ENCODE data around the gene PA2G4. TPM values are rescaled to one million over a fixed set of nuclear protein-coding genes. Genes with fewer than 3 reads are reported as not detected.

PA2G4 gene
- polyA plus RNA-seq, 1 donor (not counting 4 experiments of a cell fraction or from before 2014, with no cell fraction given), result 480 TPM

- DNase-seq (ENCODE audit: low read depth, low spot score), result no peak
- H2AFZ ChIP-seq (ENCODE audit: control insufficient read depth, low read length), result no peak overlapping the region
- dilution Hi-C loops (cut with MboI; ENCODE audit: extremely low pct_ligation_motif_present, low sequenced_read_pairs), result loop anchor here (10.0 kb wide), 1 partner anchor 53 kb away; no protein-coding TSS in a partner anchor
- no peak overlapping the region for H3K4me2 ChIP-seq (ENCODE audit: control insufficient read depth, extremely low read depth, insufficient read depth, low read depth, low read length)
- no peaks in the 10 kb centered on the region for H4K20me1 ChIP-seq (ENCODE audit: control insufficient read depth, extremely low read depth, insufficient read depth, low read length)
- FAIRE-seq, result no peak
- H3K27me3 ChIP-seq (ENCODE audit: control insufficient read depth, extremely low read depth, insufficient read depth, low read length), result no peaks in the 10 kb centered on the region
- TF ChIP-seq EZH2 (IDR thresholded peaks at IDR 0.05; ENCODE audit: low read length) (no peak), CTCF (optimal IDR thresholded peaks at IDR 0.05 in 1 of 3, IDR thresholded peaks at IDR 0.05 in 1 of 3, conservative IDR thresholded peaks at IDR 0.05 in 1 of 3; ENCODE audit: extremely low read depth in 1 of 3, insufficient read depth in 2 of 3, low read length in 3 of 3) (no peak)
- H3K9me1 ChIP-seq (ENCODE audit: control insufficient read depth, extremely low read depth, insufficient read depth, low read length), result no peaks in the 10 kb centered on the region
- no peak overlapping the region for H3K9ac ChIP-seq (ENCODE audit: control insufficient read depth, extremely low read depth, insufficient read depth, low read length)
- peaks cover 3 to 27% of the 10 kb centered on the region in 2 experiments for H3K36me3 ChIP-seq (ENCODE audit: control insufficient read depth in 2 of 2, extremely low read depth in 1 of 2, insufficient read depth in 2 of 2, low read length in 2 of 2)
- H3K79me2 ChIP-seq (ENCODE audit: control insufficient read depth, insufficient read depth, low read length), result peaks cover 11% of the 10 kb centered on the region
- H3K27ac ChIP-seq (ENCODE audit: control insufficient read depth, insufficient read depth, low read length), result no peak overlapping the region
- peaks cover 27% of the 10 kb centered on the region for H3K4me1 ChIP-seq (ENCODE audit: control insufficient read depth, extremely low read depth, insufficient read depth, low read length)
- H3K9me3 ChIP-seq (ENCODE audit: control insufficient read depth, low read depth, low read length), result no peaks in the 10 kb centered on the region
- no peak overlapping the region for H3K4me3 ChIP-seq (ENCODE audit: control insufficient read depth in 2 of 3, extremely low read depth in 1 of 3, insufficient read depth in 2 of 3, low read depth in 1 of 3, low read length in 3 of 3)
These were observed 17.0 kb downstream of the PA2G4 start for GRCh38 chr12:56121204-56121870.

DNA sequence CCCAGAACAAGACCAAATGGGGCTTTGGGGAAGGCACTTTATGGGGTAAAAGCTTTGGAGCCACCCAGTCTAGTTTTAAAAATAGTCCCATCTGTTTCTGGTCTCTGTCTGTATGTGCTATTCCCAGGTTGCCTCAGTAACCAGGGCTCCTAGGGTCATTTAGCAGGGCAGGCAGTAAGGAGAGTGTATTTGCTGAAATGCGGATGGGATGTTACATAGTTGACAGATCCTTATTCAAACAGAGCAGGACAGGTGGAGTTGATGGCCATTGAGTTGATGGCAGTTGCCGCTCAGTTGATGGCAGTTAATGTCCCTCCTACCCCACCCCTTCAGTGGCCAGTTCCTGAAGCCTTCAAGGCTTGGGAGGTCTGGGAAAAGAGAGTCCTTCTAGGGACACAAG, 18.3 kb downstream of the PA2G4 start:
- H2AFZ ChIP-seq (ENCODE audit: control insufficient read depth, low read length), result no peak overlapping the region
- no peaks in the 10 kb centered on the region for H3K9me1 ChIP-seq (ENCODE audit: control insufficient read depth, extremely low read depth, insufficient read depth, low read length)
- H3K36me3 ChIP-seq (ENCODE audit: control insufficient read depth in 2 of 2, extremely low read depth in 1 of 2, insufficient read depth in 2 of 2, low read length in 2 of 2), result peaks cover 1 to 19% of the 10 kb centered on the region in 2 experiments
- no peak overlapping the region for H3K9ac ChIP-seq (ENCODE audit: control insufficient read depth, extremely low read depth, insufficient read depth, low read length)
- H3K4me2 ChIP-seq (ENCODE audit: control insufficient read depth, extremely low read depth, insufficient read depth, low read depth, low read length), result no peak overlapping the region
- DNase-seq (ENCODE audit: low read depth, low spot score) (no peak), FAIRE-seq (no peak)
- H3K4me1 ChIP-seq (ENCODE audit: control insufficient read depth, extremely low read depth, insufficient read depth, low read length), result peaks cover 38% of the 10 kb centered on the region
- no peak overlapping the region for H3K27ac ChIP-seq (ENCODE audit: control insufficient read depth, insufficient read depth, low read length)
- H3K4me3 ChIP-seq (ENCODE audit: control insufficient read depth in 2 of 3, extremely low read depth in 1 of 3, insufficient read depth in 2 of 3, low read depth in 1 of 3, low read length in 3 of 3), result no peak overlapping the region
- no peaks in the 10 kb centered on the region for H4K20me1 ChIP-seq (ENCODE audit: control insufficient read depth, extremely low read depth, insufficient read depth, low read length)
- peaks cover 2% of the 10 kb centered on the region for H3K79me2 ChIP-seq (ENCODE audit: control insufficient read depth, insufficient read depth, low read length)
- dilution Hi-C loops (cut with MboI; ENCODE audit: extremely low pct_ligation_motif_present, low sequenced_read_pairs), result loop anchor here (10.0 kb wide), 1 partner anchor 52 kb away; no protein-coding TSS in a partner anchor
- H3K27me3 ChIP-seq (ENCODE audit: control insufficient read depth, extremely low read depth, insufficient read depth, low read length), result no peaks in the 10 kb centered on the region
- TF ChIP-seq EZH2 (IDR thresholded peaks at IDR 0.05; ENCODE audit: low read length) (no peak), CTCF (optimal IDR thresholded peaks at IDR 0.05 in 1 of 3, IDR thresholded peaks at IDR 0.05 in 1 of 3, conservative IDR thresholded peaks at IDR 0.05 in 1 of 3; ENCODE audit: extremely low read depth in 1 of 3, insufficient read depth in 2 of 3, low read length in 3 of 3) (no peak)
- no peaks in the 10 kb centered on the region for H3K9me3 ChIP-seq (ENCODE audit: control insufficient read depth, low read depth, low read length)

Measured in keratinocyte (primary cell).